HG03025 (cell line): ENCODE results near the gene GLYATL1B.
"Not testable (repeated sequence)": the region's sequence is repeated elsewhere in the genome, so short reads cannot be mapped to it uniquely, and the experiment has no call there.

Experiments used
- ATAC-seq: cut with Tn5 transposase; IDR thresholded peaks from one replicate; pipeline ENCODE4 v1.9.1; 2021; ENCODE audit warnings: mild to moderate bottlenecking, moderate library complexity; ENCODE audit not compliant: unreplicated experiment, low FRiP score

GLYATL1B gene, protein sequence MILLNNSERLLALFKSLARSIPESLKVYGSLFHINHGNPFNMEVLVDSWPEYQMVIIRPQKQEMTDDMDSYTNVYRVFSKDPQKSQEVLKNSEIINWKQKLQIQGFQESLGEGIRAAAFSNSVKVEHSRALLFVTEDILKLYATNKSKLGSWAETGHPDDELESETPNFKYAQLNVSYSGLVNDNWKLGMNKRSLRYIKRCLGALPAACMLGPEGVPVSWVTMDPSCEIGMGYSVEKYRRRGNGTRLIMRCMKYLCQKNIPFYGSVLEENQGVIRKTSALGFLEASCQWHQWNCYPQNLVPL

DNA sequence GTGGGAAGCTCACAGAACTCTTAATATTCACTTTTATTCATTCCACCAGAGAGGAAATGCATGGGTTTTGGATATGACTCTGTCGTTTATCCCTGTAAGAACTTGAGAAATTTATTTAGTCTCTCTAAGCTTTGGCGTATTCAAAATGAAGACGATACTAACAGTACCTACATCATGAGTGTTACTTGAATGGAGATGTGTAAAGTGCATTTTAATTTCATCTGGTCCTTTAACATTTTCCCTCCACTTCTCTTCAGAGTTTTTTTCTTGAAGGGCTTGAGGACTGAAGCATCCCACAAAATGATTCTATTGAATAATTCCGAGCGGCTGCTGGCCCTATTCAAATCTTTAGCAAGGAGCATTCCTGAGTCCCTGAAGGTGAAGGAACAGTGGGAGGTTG is at the start of gene GLYATL1B:
TSS of gene GLYATL1B (plus strand) at position 301 of the 400 bp plus-strand sequence. CDS start at position 301, 0 bp downstream.
- ATAC-seq: not testable (repeated sequence)

- ATAC-seq: not testable (repeated sequence)
Measured at GRCh38 chr11:59036542-59036941, 49.6 kb upstream of the GLYATL1B start.

GRCh38 chr11:59037434-59037833 is 48.7 kb upstream of the GLYATL1B start:
- ATAC-seq: not testable (repeated sequence)

DNA sequence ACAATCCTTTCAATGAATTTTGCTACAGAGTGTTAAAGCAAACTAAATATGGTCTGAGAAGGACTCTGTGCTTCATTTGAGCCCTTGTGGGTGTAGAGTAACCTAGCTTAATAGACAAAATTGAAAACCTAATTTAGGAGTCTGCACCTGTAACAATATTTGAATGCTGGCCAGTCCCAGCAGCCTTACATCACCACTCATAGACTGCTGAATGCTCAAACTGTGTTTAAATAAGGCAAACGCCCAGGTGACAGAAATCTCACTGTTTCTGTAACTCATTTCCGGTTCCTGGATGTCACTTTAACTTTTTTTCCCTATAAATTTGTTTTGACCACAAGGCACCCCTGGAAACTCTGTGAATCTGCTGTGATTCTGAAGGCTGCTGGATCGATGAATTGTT is 45.5 kb upstream of the GLYATL1B start:
- ATAC-seq: no peak

GRCh38 chr11:59051383-59051782 is 34.7 kb upstream of the GLYATL1B start:
- not testable (repeated sequence) for ATAC-seq

- ATAC-seq: not testable (repeated sequence)
Measured at GRCh38 chr11:59052355-59052754, 33.8 kb upstream of the GLYATL1B start.

DNA sequence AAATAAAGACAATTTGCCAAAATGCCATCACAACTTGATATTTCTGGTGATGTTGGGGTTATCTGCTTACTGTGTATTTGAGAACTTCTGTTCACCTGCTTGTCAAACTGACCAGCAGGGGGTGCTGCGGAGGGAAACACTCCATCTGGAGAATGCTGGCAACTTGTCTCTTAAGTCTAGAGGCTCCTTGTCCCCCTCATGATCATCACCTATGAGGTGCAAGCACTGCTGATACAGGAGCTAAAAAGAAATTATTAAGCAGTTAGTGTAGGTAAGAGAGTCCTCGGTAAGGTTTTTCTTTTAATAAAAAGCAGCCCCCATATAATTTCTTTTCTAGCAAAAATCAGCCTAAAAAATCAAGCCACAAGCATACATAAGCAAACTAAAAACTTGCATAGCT is 32.7 kb upstream of the GLYATL1B start:
- ATAC-seq: no peak

DNA sequence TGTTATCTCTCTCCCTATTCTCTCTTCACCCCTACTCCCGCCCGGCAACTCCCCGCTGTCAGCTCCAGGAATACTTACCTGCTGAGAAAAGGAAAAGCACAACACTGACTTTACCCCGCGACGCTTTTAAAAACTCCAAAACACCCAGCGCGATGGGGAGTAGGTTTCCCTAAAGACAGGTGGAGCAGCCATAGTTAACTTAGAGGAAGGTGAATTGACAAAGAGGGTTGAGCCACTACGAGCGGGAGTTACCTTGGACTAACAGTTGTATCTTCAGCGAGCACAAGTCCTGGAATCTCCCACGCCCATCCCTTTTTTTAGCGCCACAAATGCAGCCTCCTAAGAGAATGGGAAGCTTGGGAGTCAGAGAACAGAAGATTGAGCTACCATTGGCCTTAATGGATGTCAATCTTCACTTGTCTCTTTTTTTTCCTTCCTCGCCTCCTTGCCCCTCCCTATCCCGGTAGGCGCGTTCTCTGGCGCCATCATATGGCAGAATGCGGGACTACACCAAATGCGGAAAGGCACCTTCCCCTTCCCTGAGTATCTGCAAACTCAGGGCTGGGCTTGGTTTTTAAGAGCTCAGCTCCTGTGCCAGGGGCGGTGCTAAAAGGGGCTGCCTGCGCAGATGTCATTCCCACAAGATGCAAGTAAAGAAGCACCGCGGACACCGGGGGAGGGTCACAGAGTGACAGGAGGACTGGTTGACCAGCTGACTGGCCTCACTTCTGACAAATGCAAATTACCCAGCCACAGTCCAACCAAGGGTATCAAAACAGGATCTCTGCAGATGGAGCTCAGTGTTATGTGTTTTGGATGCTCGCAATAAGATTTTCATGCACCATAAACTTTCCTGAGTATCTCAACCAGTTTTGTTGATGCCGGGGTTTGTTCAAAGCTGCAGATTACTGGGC is 27.7 kb upstream of the GLYATL1B start:
- ATAC-seq: peak; percentile 91

GRCh38 chr11:59060096-59060495 is 26.0 kb upstream of the GLYATL1B start:
- ATAC-seq: not testable (repeated sequence)

DNA sequence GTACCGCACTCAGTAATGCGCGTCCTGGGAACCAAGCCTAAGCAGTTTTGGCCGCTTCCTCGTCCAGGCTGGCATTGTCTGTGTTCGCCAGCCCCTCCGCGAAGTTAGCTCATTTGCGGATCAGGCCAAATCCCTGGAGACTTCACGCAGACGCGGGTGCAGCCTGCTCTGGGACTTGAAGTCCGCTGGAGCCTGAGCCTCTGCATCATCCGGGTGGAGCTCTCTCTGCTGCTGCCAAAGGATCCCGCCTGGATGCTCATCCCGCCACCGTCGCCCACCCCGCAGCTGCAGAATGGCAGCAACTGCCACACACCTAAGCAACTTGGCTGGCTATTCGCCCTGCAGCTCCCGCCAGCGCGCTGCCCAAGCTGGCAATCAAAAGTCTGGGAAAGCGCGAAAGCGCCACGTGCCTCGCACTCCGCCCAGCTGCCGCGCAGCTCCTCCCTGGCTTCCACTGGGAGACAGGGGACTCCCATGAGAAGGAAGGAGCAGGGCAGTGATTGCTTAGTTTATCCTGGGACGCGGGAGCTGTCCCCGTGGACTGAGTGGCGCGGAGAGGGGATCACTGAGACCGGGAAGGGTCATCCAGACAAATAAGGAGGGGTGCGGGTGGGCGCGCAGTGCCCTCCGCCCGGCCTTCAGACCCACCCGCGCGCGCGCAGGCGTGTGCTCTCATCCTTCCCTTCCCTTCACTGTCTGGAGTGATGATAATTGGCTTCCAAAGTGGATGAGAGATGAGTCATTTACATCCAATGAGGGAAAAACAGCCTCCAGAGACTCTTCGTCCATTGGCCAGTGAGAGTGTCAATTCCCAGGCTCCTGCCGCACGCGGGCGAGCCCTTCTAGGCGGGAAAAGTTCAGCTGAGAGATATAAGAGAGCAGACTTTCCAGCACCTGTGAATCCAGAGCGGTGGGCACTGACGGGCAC is 23.2 kb upstream of the GLYATL1B start:
- no peak for ATAC-seq

- peak; percentile 67 for ATAC-seq
Measured at GRCh38 chr11:59063996-59064727, 21.9 kb upstream of the GLYATL1B start.

GRCh38 chr11:59069087-59069486 is 17.0 kb upstream of the GLYATL1B start:
- no peak for ATAC-seq

- peak; percentile 89 for ATAC-seq
Measured at GRCh38 chr11:59076876-59077571, 9.1 kb upstream of the GLYATL1B start.

DNA sequence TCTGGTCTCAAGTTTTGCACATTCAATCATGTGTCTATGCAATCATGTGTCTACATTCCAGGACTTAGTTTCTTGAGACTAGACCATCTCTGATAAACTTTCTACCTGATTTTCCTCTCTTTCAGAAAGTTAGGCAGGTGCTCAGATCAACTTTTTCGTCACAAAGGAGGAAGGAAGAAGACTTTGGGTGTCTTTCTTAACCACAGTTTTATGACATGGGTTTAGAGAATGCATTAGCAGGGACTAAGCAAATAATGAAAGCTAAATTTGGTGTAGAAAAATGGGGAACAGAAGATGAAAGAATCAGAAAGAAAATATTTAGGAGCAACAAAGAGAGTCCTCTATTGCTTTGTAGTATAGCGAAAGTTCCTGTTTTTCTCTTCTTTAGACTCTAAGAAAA is 7.7 kb upstream of the GLYATL1B start:
- ATAC-seq: no peak

GRCh38 chr11:59079086-59079485 is 7.0 kb upstream of the GLYATL1B start:
- no peak for ATAC-seq

GRCh38 chr11:59080421-59080820 is 5.7 kb upstream of the GLYATL1B start:
- ATAC-seq: not testable (repeated sequence)

DNA sequence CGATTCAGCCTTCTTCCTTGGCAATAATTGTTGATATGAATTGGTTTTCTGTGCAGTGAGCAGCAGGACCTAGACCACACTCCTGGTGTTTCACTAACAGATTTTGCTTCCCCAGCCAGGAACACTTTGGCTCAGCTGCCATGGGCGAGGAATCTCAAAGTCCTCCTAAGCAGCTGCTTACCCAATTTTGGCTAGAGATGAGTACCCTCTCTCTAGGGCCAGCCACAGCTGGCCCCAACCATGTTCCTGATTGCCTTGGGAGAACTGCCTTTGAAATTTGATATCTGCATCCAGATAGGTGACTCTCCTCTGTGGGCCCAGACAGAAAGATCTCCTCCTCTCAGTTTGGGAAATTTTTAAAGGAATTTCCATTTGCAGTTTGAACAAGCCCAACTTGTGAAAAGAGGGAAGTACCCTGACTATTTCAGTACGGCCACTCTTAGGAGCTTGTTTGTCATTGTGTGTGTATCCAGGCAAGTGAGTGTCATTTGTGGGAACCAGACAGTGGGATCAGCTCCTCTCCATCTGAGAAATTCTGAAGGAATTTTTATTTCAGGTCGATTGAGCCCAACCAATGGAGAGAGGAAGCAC is 4.6 kb upstream of the GLYATL1B start:
- not testable (repeated sequence) for ATAC-seq

DNA sequence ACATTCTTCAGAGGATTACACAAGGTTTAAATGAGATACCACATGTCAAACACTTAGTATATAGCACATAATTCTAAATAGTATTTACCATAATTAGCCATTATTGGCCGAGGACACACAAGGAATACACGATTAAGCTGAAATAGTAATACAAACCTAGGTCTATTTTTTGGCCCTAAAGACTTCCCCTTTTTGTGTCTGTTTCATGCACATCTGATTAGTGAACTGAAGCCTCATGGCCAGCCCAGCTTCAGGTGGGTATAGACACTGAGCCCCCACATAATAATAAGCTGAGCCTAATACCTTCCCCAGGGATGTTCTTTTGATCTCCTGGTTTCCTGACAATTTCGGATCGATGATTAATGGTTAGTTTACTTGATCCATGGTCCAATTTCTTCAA is 2.1 kb downstream of the GLYATL1B start:
- ATAC-seq: no peak

DNA sequence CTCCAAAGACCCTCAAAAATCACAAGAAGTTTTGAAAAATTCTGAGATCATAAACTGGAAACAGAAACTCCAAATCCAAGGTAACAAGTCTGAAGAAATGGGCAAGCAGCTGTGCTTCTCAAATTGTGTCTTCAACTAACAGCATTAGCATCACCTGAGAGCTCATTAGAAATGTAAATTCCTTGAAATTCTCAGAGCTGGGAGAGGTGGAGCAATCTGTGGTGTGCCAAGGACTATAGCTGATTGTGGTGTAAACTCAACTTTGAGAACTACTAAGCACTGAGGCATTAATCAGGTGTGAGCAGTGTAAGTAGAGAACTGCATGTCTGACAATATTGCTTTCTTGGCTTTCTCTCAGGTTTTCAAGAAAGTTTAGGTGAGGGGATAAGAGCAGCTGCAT is 7.5 kb downstream of the GLYATL1B start:
- not testable (repeated sequence) for ATAC-seq
